Naive thymus-derived CD4-positive, alpha-beta T cell (primary cell): Measurements from ENCODE around the gene TLCD3B. TPM values are rescaled to one million over a fixed set of nuclear protein-coding genes. Genes with fewer than 3 reads are reported as not detected.

Source experiments
- ATAC-seq: fragments of 150-1000 bp; cut with Tn5 transposase; 2 replicates; pipeline ENCODE4 v1.10.0; 2021; ENCODE audit warnings: mild to moderate bottlenecking, moderate library complexity
- CTCF ChIA-PET: fragments of 350-600 bp; sonication (Branson Sonifier 250); formaldehyde crosslinking; loops from one replicate; lab custom pipeline; 2021; ENCODE audit warnings: antibody characterized with exemption; lab: Charles Lee
- POLR2A ChIA-PET: fragments of 350-600 bp; sonication (Branson Sonifier 250); formaldehyde crosslinking; loops from one replicate; lab custom pipeline; 2021; ENCODE audit warnings: antibody characterized with exemption, inconsistent platforms; lab: Charles Lee
- DNase-seq, 9 donors: peaks; one replicate each; pipeline versions ENCODE4 v3.0.0 to v3.0.0-alpha.2; 2020 to 2022; ENCODE audit warnings: mixed read lengths in 1 of 9
- H3K27ac ChIP-seq: one replicate; pipeline ENCODE4 v1.7.0; 2013; ENCODE audit warnings: mild to moderate bottlenecking, low read depth, low read length, moderate library complexity
- H3K27me3 ChIP-seq, 2 donors: one replicate each; pipeline ENCODE4 v1.7.0; 2013; ENCODE audit warnings: low read length in 2 of 2, mild to moderate bottlenecking in 2 of 2, moderate library complexity in 2 of 2; ENCODE audit not compliant: control insufficient read depth in 2 of 2, insufficient read depth in 2 of 2
- H3K36me3 ChIP-seq, 3 experiments: 1 replicate in 2 of 3; 2 replicates in 1 of 3; pipeline ENCODE4 v1.7.0; 2013; ENCODE audit warnings: low read length in 3 of 3, mild to moderate bottlenecking in 3 of 3, moderate library complexity in 1 of 3; ENCODE audit not compliant: insufficient read depth in 3 of 3, control insufficient read depth in 2 of 3
- H3K4me1 ChIP-seq, 2 donors: one replicate each; pipeline ENCODE4 v1.7.0; 2013; ENCODE audit warnings: low read length in 2 of 2, mild to moderate bottlenecking in 2 of 2, moderate library complexity in 1 of 2; ENCODE audit not compliant: control insufficient read depth in 2 of 2, insufficient read depth in 2 of 2
- H3K4me3 ChIP-seq: 2 replicates; pipeline ENCODE4 v1.7.0; 2013; ENCODE audit warnings: mild to moderate bottlenecking, low read length
- H3K9me3 ChIP-seq, 3 experiments: 1 replicate in 2 of 3; 2 replicates in 1 of 3; pipeline ENCODE4 v1.7.0; 2013; ENCODE audit warnings: low read length in 3 of 3; ENCODE audit not compliant: control insufficient read depth in 2 of 3
- H3K27ac Mint-ChIP-seq, 9 donors: one replicate each; pipeline ENCODE4 v1.8.0; 2020 to 2022; ENCODE audit warnings: mixed read lengths in 9 of 9, mild to moderate bottlenecking in 8 of 9, moderate library complexity in 5 of 9, inconsistent platforms in 2 of 9
- H3K27me3 Mint-ChIP-seq, 5 donors: one replicate each; pipeline ENCODE4 v1.8.0; 2021 to 2022; ENCODE audit warnings: mixed read lengths in 5 of 5, mild to moderate bottlenecking in 1 of 5
- H3K36me3 Mint-ChIP-seq, 5 donors: one replicate each; pipeline ENCODE4 v1.8.0; 2020 to 2022; ENCODE audit warnings: mixed read lengths in 5 of 5, mild to moderate bottlenecking in 3 of 5, inconsistent platforms in 1 of 5
- H3K4me1 Mint-ChIP-seq, 7 donors: one replicate each; pipeline ENCODE4 v1.8.0; 2020 to 2022; ENCODE audit warnings: mixed read lengths in 7 of 7, mild to moderate bottlenecking in 3 of 7, inconsistent platforms in 1 of 7
- H3K4me3 Mint-ChIP-seq, 10 donors: one replicate each; pipeline ENCODE4 v1.8.0; 2020 to 2022; ENCODE audit warnings: mild to moderate bottlenecking in 10 of 10, mixed read lengths in 10 of 10, moderate library complexity in 6 of 10, inconsistent platforms in 2 of 10
- H3K9me3 Mint-ChIP-seq, 11 donors: one replicate each; pipeline ENCODE4 v1.8.0; 2020 to 2022; ENCODE audit warnings: mixed read lengths in 11 of 11, mild to moderate bottlenecking in 4 of 11, inconsistent platforms in 1 of 11, moderate library complexity in 1 of 11
- intact Hi-C, 2 donors: fragments of 100-400 bp; cut with micrococcal nuclease; formaldehyde crosslinking; loops; one replicate each; pipeline ENCODE4 v1.15.1; 2023
- polyA plus RNA-seq, 2 donors: library from polyadenylated mRNA; unstranded; fragments of 300-500 nt; fragmentation: Illumina TruSeq; gene quantifications; one replicate each; pipeline ENCODE4 v1.2.3, GENCODE V29; 2021
- total RNA-seq, 6 experiments: library from RNA in 5 of 6; stranded (reverse) in 5 of 6; gene quantifications; 1 replicate in 5 of 6; 2 replicates in 1 of 6; pipeline ENCODE4 v1.2.3 and lab custom pipeline; 2021 to 2026

Gene TLCD3B
- total and polyA plus RNA-seq, 7 experiments from 2014 or later, result 1.2 to 2.3 TPM; not detected in 5

DNA sequence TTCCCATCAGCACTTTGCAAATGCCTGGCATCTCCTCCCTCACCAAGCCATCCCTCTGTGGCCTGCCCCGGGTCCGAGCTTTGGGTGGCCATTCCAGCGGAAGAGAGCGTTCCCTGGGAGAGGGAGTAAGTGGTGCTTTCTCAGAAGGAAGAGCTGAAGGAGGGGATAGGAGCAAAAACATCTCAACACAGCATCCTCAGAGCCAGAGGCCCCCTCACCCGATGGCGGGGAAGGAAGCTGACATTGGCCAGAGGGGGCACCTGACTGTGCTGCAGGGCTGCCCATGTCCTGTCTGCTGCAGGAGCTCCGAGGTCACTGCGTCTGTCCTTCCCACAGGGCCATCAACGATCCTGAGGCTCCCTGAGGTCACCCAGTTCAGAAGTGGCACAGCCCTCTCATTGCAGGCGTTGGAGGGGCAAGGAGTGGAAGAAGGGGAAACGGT is 427 bp upstream of the TLCD3B start:
- Histone ChIP-seq H3K4me3 (no peak overlapping the region), H3K27ac (no peak overlapping the region), H3K36me3 (no peaks in the 10 kb centered on the region), H3K27me3 (peaks cover 11 to 13% of the 10 kb centered on the region in 2 donors), H3K4me1 (no peaks in the 10 kb centered on the region), H3K9me3 (no peaks in the 10 kb centered on the region)
- peaks cover 38 to 68% (median 43%) of the 10 kb centered on the region in 5 donors for H3K27me3 Mint-ChIP-seq
- no peak for ATAC-seq
- peak overlapping the region in 3 of 10 donors; percentile 27 to 60 (median 50) for H3K4me3 Mint-ChIP-seq
- no peaks in the 10 kb centered on the region for H3K36me3 Mint-ChIP-seq
- intact Hi-C loops, result loop anchor here in 1 of 2 donors (10.0 kb wide), 1 partner anchor 107 kb away; the partner anchor contains the start of gene KCTD13
- H3K4me1 Mint-ChIP-seq, result peaks cover 4 to 22% (median 9%) of the 10 kb centered on the region in 7 donors
- DNase-seq, result no peak
- ChIA-PET CTCF (interaction anchor here (0.6 to 1.9 kb wide), 8 partner anchors 10 to 377 kb away, joined by 3 to 5 read pairs (median 3); no protein-coding TSS in a partner anchor), POLR2A (interaction anchor here (0.9 kb wide), 1 partner anchor 30 kb away, joined by 3 read pairs; no protein-coding TSS in a partner anchor)
- peaks cover 0 to 3% (median 0%) of the 10 kb centered on the region in 11 donors for H3K9me3 Mint-ChIP-seq
- no peak overlapping the region for H3K27ac Mint-ChIP-seq

DNA sequence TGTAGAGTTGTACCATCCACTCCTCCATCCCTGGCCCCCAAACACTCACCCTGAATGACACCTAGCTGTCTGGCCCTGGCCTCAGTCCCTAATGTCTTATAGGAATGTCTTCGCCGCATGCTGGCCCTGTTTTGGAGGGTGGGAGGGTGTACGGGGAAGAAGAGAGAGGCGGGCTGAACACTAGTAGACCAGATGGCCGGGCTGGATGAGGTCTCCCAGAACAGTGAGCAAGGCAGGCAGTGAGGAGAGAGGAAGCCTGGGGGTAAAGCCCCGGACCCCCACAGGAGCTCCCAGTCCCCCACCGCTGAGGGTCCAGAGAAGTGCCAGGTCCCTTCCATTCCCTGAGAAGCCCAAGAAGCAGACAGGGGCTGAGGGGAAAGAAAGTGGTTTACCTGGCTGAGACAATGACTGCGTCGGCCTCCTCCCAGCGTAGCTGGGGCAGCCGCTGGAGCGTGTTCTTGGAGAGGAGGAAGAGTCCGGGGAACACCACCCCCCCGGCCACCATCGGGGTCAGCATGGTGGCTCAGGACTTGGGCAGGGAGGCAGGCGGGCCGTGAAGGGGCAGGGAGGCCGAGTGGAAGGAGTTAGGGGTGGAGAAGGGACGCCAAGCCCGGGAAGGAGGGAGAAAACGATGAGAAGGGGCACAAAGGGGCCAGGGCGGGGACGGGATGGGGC is 923 bp downstream of the TLCD3B start:
- ATAC-seq, result no peak
- peaks cover 0 to 3% (median 0%) of the 10 kb centered on the region in 11 donors for H3K9me3 Mint-ChIP-seq
- no peak for DNase-seq
- H3K27me3 Mint-ChIP-seq, result peaks cover 38 to 61% (median 43%) of the 10 kb centered on the region in 5 donors
- Histone ChIP-seq H3K27ac (no peak overlapping the region), H3K9me3 (no peaks in the 10 kb centered on the region), H3K27me3 (peaks cover 11 to 13% of the 10 kb centered on the region in 2 donors), H3K4me3 (no peak overlapping the region), H3K4me1 (no peaks in the 10 kb centered on the region), H3K36me3 (no peaks in the 10 kb centered on the region)
- H3K36me3 Mint-ChIP-seq, result no peaks in the 10 kb centered on the region
- peaks cover 4 to 15% (median 9%) of the 10 kb centered on the region in 7 donors for H3K4me1 Mint-ChIP-seq
- H3K4me3 Mint-ChIP-seq, result peak overlapping the region in 6 of 10 donors; percentile 30 to 75 (median 57)
- ChIA-PET CTCF (interaction anchor here (0.6 to 0.7 kb wide), 2 partner anchors 210 to 331 kb away, joined by 3 read pairs; no protein-coding TSS in a partner anchor), POLR2A (interaction anchor here (0.7 to 0.8 kb wide), 2 partner anchors 36 to 538 kb away, joined by 3 read pairs; partner anchors contain the start of gene ALDOA)
- H3K27ac Mint-ChIP-seq, result peak overlapping the region in 1 of 9 donors; percentile 52
- intact Hi-C loops, result loop anchor here in 1 of 2 donors (10.0 kb wide), 1 partner anchor 105 kb away; the partner anchor contains the start of gene KCTD13

DNA sequence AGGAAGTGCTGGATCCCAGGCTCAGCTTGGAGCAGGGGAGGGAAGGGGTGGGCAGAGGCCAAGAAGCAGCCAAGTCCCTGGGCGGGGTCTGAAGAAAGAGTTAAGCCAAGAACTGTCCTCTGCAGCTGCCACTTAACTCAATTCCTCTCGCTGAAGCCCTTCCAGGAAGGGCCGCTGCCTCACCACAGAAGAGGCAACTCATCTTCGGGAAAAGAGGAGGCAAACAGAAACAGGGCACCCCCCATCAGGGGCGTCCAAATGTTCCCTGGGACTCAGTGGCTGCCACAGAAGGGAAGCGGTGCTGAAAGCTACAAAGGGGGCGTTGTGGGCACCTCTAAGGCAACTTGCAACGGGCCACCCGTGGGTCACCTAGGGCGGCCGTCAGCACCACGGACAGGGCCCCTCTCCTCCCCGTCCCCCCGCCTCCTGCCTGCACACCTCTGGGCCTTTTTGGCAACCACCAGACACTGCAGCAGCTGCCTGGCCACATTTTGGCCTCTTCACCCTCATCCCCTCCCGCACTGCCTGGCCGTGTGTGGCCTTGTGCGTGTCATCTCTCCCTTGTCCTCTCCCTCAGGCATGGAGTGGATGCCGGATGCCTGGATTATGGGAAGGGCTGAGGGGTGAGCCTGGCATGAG is 2.5 kb downstream of the TLCD3B start:
- intact Hi-C loops, result no loop called here
- Mint-ChIP-seq H3K27ac (no peak overlapping the region), H3K4me1 (peaks cover 4 to 15% (median 9%) of the 10 kb centered on the region in 7 donors), H3K36me3 (no peaks in the 10 kb centered on the region), H3K9me3 (peaks cover 0 to 3% (median 0%) of the 10 kb centered on the region in 11 donors), H3K4me3 (no peak overlapping the region), H3K27me3 (peaks cover 38 to 55% (median 43%) of the 10 kb centered on the region in 5 donors)
- DNase-seq (no peak), ATAC-seq (no peak)
- ChIA-PET CTCF (interaction anchor here (0.5 kb wide), 1 partner anchor 306 kb away, joined by 4 read pairs; no protein-coding TSS in a partner anchor), POLR2A (no interaction called here)
- H3K9me3 ChIP-seq, result no peaks in the 10 kb centered on the region
- H3K27ac ChIP-seq, result no peak overlapping the region
- no peak overlapping the region for H3K4me3 ChIP-seq
- no peaks in the 10 kb centered on the region for H3K36me3 ChIP-seq
- H3K4me1 ChIP-seq, result no peaks in the 10 kb centered on the region
- peaks cover 11 to 13% of the 10 kb centered on the region in 2 donors for H3K27me3 ChIP-seq

DNA sequence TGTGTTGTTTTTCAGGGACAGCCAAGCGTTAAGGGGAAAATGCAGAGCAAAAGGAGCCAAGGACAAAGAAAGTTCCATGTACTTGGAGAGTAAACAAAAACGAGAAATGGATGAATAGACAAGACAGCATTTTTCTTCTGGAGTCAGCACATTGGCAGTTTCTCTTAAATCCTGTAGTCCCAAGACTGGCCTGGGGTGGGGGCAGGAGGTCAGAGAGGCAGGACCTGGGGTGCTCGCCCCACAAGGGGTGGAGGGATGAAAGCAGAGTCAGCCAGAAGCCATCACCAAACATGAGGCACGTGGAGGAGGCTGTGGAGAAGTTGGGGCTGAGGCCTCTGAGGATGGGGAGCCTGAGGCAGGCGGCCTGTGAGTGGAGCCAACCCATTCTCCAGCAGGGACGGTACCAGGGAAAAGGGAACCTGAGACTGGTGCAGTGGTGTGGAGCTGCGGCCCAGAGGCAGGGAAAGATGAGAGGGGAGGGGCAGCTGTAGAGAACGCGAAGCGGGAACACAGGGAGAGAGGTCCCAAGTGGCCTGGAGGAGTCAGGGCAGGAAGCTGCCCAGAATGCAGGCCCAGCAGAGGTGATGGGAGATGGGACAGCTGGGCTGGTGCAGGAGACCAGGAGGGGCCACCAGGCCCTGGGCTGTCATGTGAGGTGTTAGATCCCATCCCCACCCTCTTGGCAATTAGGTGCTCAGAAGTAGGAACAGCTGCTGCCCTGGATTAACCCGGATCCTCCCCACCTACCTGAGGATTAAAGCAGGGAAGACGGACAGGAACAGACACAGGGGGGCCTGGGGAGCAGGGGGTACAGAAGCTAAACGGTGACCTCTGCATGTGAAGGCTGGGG is 3.3 kb downstream of the TLCD3B start:
- ChIA-PET POLR2A (no interaction called here), CTCF (no interaction called here)
- H3K9me3 ChIP-seq, result no peaks in the 10 kb centered on the region
- H3K27me3 ChIP-seq, result peaks cover 11 to 13% of the 10 kb centered on the region in 2 donors
- DNase-seq, result no peak
- no peak overlapping the region for H3K27ac ChIP-seq
- Mint-ChIP-seq H3K9me3 (peaks cover 0 to 3% (median 0%) of the 10 kb centered on the region in 11 donors), H3K4me3 (no peak overlapping the region), H3K27ac (no peak overlapping the region), H3K36me3 (no peaks in the 10 kb centered on the region), H3K27me3 (peaks cover 38 to 54% (median 43%) of the 10 kb centered on the region in 5 donors), H3K4me1 (peaks cover 4 to 15% (median 9%) of the 10 kb centered on the region in 7 donors)
- no peaks in the 10 kb centered on the region for H3K36me3 ChIP-seq
- H3K4me3 ChIP-seq, result no peak overlapping the region
- ATAC-seq, result no peak
- no peaks in the 10 kb centered on the region for H3K4me1 ChIP-seq
- intact Hi-C loops, result no loop called here

DNA sequence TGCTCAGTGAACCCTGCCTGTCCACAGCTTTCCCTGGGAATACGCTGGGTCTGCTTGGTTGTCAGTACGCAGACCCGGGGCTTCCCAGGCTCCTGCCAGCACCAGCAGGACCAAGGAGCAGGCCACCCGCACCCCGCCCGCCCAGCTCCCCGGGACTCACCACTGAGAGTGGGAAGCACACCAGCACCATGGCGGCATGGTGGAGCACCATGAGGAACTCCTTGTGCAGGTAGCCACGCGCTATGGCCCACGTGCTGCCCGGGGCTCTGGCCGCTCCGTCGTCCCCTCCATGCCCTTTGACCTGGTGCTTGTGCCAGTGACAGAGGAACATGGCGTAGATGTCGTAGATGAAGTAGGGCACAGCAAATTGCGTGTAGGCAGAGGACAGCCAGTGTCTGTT is 4.6 kb downstream of the TLCD3B start:
- peaks cover 0 to 11% (median 6%) of the 10 kb centered on the region in 7 donors for H3K4me1 Mint-ChIP-seq
- H3K36me3 Mint-ChIP-seq, result no peaks in the 10 kb centered on the region
- Histone ChIP-seq H3K27me3 (peaks cover 4 to 10% of the 10 kb centered on the region in 2 donors), H3K27ac (no peak overlapping the region), H3K36me3 (no peaks in the 10 kb centered on the region), H3K4me3 (no peak overlapping the region), H3K4me1 (peaks cover 3 to 4% of the 10 kb centered on the region in 2 donors), H3K9me3 (no peaks in the 10 kb centered on the region)
- no peak overlapping the region for H3K4me3 Mint-ChIP-seq
- ATAC-seq (no peak), DNase-seq (no peak)
- no peak overlapping the region for H3K27ac Mint-ChIP-seq
- ChIA-PET CTCF (interaction anchor here (0.6 kb wide), 1 partner anchor 785 kb away, joined by 3 read pairs; no protein-coding TSS in a partner anchor), POLR2A (no interaction called here)
- intact Hi-C loops, result no loop called here
- H3K9me3 Mint-ChIP-seq, result no peaks in the 10 kb centered on the region
- H3K27me3 Mint-ChIP-seq, result peaks cover 31 to 46% (median 32%) of the 10 kb centered on the region in 5 donors

DNA sequence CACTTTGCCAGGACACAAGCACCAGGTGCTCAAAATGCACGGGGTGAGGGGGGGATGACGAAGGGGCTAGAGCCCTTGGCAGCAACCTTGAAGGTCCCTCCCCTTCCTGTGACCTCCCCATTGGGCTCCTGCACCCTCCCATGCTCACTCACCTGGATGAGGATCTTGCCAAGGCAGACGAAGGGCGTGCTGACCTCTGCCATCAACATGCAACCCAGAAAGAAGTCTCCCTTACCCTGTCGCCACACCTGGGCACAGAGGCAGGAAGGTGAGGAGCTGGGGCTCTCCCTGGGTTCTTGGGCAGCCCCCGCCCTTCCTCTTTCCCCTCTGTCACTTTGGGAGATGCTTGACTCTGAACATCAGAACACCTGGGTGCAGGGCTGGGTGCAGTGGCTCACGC is 5.5 kb downstream of the TLCD3B start:
- DNase-seq, result no peak
- Histone ChIP-seq H3K4me3 (no peak overlapping the region), H3K9me3 (no peaks in the 10 kb centered on the region), H3K27me3 (peaks cover 3 to 5% of the 10 kb centered on the region in 2 donors), H3K4me1 (peaks cover 8% of the 10 kb centered on the region in 2 donors), H3K36me3 (no peaks in the 10 kb centered on the region), H3K27ac (no peak overlapping the region)
- POLR2A ChIA-PET, result no interaction called here
- H3K9me3 Mint-ChIP-seq, result peaks cover 0 to 3% (median 0%) of the 10 kb centered on the region in 11 donors
- H3K36me3 Mint-ChIP-seq, result no peaks in the 10 kb centered on the region
- peaks cover 29 to 48% (median 31%) of the 10 kb centered on the region in 5 donors for H3K27me3 Mint-ChIP-seq
- intact Hi-C loops, result no loop called here
- peaks cover 5 to 20% (median 12%) of the 10 kb centered on the region in 7 donors for H3K4me1 Mint-ChIP-seq
- H3K27ac Mint-ChIP-seq, result no peak overlapping the region
- H3K4me3 Mint-ChIP-seq, result no peak overlapping the region
- CTCF ChIA-PET, result no interaction called here
- no peak for ATAC-seq
